HCT116 (cell line): Measurements from ENCODE around the gene ELAVL2. TPM values are rescaled to one million over a fixed set of nuclear protein-coding genes. Genes with fewer than 3 reads are reported as not detected.

Source experiments
- ATAC-seq: fragments of 200-7000 bp; cut with Tn5 transposase; 2 replicates; pipeline ENCODE4 v1.9.1; 2020; ENCODE audit warnings: mild to moderate bottlenecking, moderate library complexity
- BruUV-seq: library from RNA; stranded (reverse); fragments of 400-500 nt; replicated peaks from 2 replicates; lab custom pipeline; 2021; lab: Mats Ljungman, UMichigan
- CTCF ChIA-PET: fragments of 300-600 bp; sonication (Branson Sonifier 250); formaldehyde crosslinking; loops from one replicate; lab custom pipeline; 2021; ENCODE audit warnings: antibody characterized with exemption; lab: Charles Lee
- POLR2A ChIA-PET: fragments of 300-600, 350-600 bp; sonication (Branson Sonifier 250); formaldehyde crosslinking; loops from one replicate; lab custom pipeline; 2021; ENCODE audit warnings: antibody characterized with exemption; lab: Charles Lee
- RAD21 ChIA-PET, 2 experiments: fragments of 300-600 bp; sonication (Branson Sonifier 250); formaldehyde crosslinking; loops; one replicate each; lab custom pipeline; 2023; ENCODE audit warnings: low total read pairs in 2 of 2; ENCODE audit not compliant: uncharacterized antibody in 2 of 2, unreplicated experiment in 2 of 2, low non-redundant PET in 1 of 2; lab: Charles Lee
- DNase-seq: peaks from one replicate; pipeline ENCODE4 v3.0.0-alpha.2; 2010; ENCODE audit warnings: low read depth, low spot score
- H2AFZ ChIP-seq: fragments of 200-600 bp; shearing (Covaris generic), sonication (generic); 2 replicates; pipeline ENCODE4 v1.6.1; 2017; ENCODE audit warnings: low read depth, mixed run types, mixed read lengths, antibody characterized with exemption, low read length; ENCODE audit not compliant: poor library complexity, severe bottlenecking
- H3K27ac ChIP-seq: 2 replicates; pipeline ENCODE4 v1.5.1; 2012; ENCODE audit warnings: low read depth, low read length
- H3K27me3 ChIP-seq: fragments of 200-600 bp; sonication (generic); 2 replicates; pipeline ENCODE4 v1.6.1; 2016; ENCODE audit warnings: mixed run types, low read length, mixed read lengths; ENCODE audit not compliant: insufficient read depth
- H3K36me3 ChIP-seq, 2 experiments: fragments of 200-500 bp in 1 of 2; fragments of 200-600 bp in 1 of 2; sonication (Bioruptor generic) in 1 of 2; sonication (generic) in 1 of 2; 2 replicates each; pipeline versions ENCODE4 v1.5.1 to v1.6.1; 2014 to 2016; ENCODE audit warnings: low read length in 2 of 2, inconsistent platforms in 1 of 2, mixed read lengths in 1 of 2, mixed run types in 1 of 2; ENCODE audit not compliant: insufficient read depth in 2 of 2, control insufficient read depth in 1 of 2
- H3K4me1 ChIP-seq, 2 experiments: fragments of 200-600 bp in 1 of 2; sonication (generic) in 1 of 2; 2 replicates each; pipeline versions ENCODE4 v1.5.1 to v1.6.1; 2012 to 2017; ENCODE audit warnings: low read length in 2 of 2, inconsistent platforms in 1 of 2, mild to moderate bottlenecking in 1 of 2, mixed read lengths in 1 of 2, mixed run types in 1 of 2, moderate library complexity in 1 of 2; ENCODE audit not compliant: insufficient read depth in 2 of 2, control insufficient read depth in 1 of 2
- H3K4me2 ChIP-seq: fragments of 200-600 bp; sonication (generic); 2 replicates; pipeline ENCODE4 v1.6.1; 2017; ENCODE audit warnings: mixed run types, low read length, mixed read lengths
- H3K4me3 ChIP-seq, 2 experiments: fragments of 200-600 bp in 1 of 2; sonication (generic) in 1 of 2; replicated peaks in 1 of 2; 2 replicates each; pipeline ENCODE4 v1.5.1; 2011 to 2016; ENCODE audit warnings: low read length in 2 of 2, control low read depth in 1 of 2, low read depth in 1 of 2, mild to moderate bottlenecking in 1 of 2, mixed read lengths in 1 of 2, mixed run types in 1 of 2
- H3K79me2 ChIP-seq: fragments of 200-600 bp; sonication (generic); 2 replicates; pipeline ENCODE4 v1.6.1; 2017; ENCODE audit warnings: mild to moderate bottlenecking, mixed run types, low read length, moderate library complexity, mixed read lengths; ENCODE audit not compliant: insufficient read depth
- H3K9ac ChIP-seq: fragments of 200-600 bp; sonication (generic); 2 replicates; pipeline ENCODE4 v1.6.1; 2016; ENCODE audit warnings: low read length, mixed read lengths
- H3K9me2 ChIP-seq: fragments of 200-600 bp; sonication (generic), shearing (Covaris generic); 2 replicates; pipeline ENCODE4 v1.6.1; 2017; ENCODE audit warnings: mixed run types, mild to moderate bottlenecking, moderate library complexity; ENCODE audit not compliant: insufficient read depth
- H3K9me3 ChIP-seq, 2 experiments: fragments of 200-500 bp in 1 of 2; fragments of 200-600 bp in 1 of 2; sonication (Bioruptor generic) in 1 of 2; sonication (generic) in 1 of 2; 2 replicates each; pipeline ENCODE4 v1.6.1; 2014 to 2017; ENCODE audit warnings: low read length in 2 of 2, mixed read lengths in 2 of 2, inconsistent platforms in 1 of 2, low read depth in 1 of 2, mild to moderate bottlenecking in 1 of 2, mixed run types in 1 of 2, moderate library complexity in 1 of 2; ENCODE audit not compliant: control insufficient read depth in 1 of 2, insufficient read depth in 1 of 2
- H4K20me1 ChIP-seq: fragments of 200-600 bp; sonication (generic), shearing (Covaris generic); 2 replicates; pipeline ENCODE4 v1.6.1; 2017; ENCODE audit warnings: mixed run types, mild to moderate bottlenecking, moderate library complexity; ENCODE audit not compliant: insufficient read depth
- CBX3 ChIP-seq: IDR thresholded peaks from 2 replicates; pipeline ENCODE4 v1.6.1; 2012; ENCODE audit warnings: low read depth
- CEBPB ChIP-seq: IDR thresholded peaks from 2 replicates; pipeline ENCODE4 v1.6.1; 2012; ENCODE audit warnings: low read depth
- EGR1 ChIP-seq: IDR thresholded peaks from 2 replicates; pipeline ENCODE4 v1.6.1; 2012; ENCODE audit warnings: low read depth
- EZH2 ChIP-seq: fragments of 200-600 bp; sonication (generic); IDR thresholded peaks from 2 replicates; pipeline ENCODE4 v1.6.1; 2017; ENCODE audit warnings: antibody characterized with exemption, mixed run types
- FOSL1 ChIP-seq: IDR thresholded peaks from 2 replicates; pipeline ENCODE4 v1.6.1; 2012; ENCODE audit warnings: low read depth
- JUND ChIP-seq: IDR thresholded peaks from 2 replicates; pipeline ENCODE4 v1.6.1; 2012
- POLR2A ChIP-seq: IDR thresholded peaks from 2 replicates; pipeline ENCODE4 v1.7.0; 2011; ENCODE audit warnings: borderline replicate concordance; ENCODE audit not compliant: insufficient read depth, insufficient read length; ENCODE audit errors: extremely low read depth
- SIN3A ChIP-seq: IDR thresholded peaks from 2 replicates; pipeline ENCODE4 v1.6.1; 2012; ENCODE audit warnings: low read depth
- SP1 ChIP-seq: IDR thresholded peaks from 2 replicates; pipeline ENCODE4 v1.6.1; 2012; ENCODE audit warnings: low read depth
- ZFX ChIP-seq: fragments of 450-650 bp; IDR thresholded peaks from 2 replicates; pipeline ENCODE4 v1.6.1; 2017
- intact Hi-C: fragments of 100-400 bp; cut with micrococcal nuclease; formaldehyde crosslinking; loops from 2 replicates; pipeline ENCODE4 v1.10.0; 2022
- total RNA-seq: library from RNA; stranded (reverse); gene quantifications from one replicate; pipeline ENCODE4 v1.2.1, GENCODE V29; 2021; ENCODE audit not compliant: unreplicated experiment
- TF ChIP-seq, protein P1 (sequence below): IDR thresholded peaks from 2 replicates; pipeline ENCODE4 v1.6.1; 2012; ENCODE audit warnings: low read depth
- TF ChIP-seq, protein P2 (sequence below), 3 experiments: fragments of 200-600 bp in 1 of 3; sonication (generic) in 1 of 3; IDR thresholded peaks in 2 of 3; conservative IDR thresholded peaks in 1 of 3; 2 replicates each; pipeline ENCODE4 v1.5.1; 2012 to 2017; ENCODE audit warnings: low read depth in 2 of 3, low read length in 2 of 3, antibody characterized with exemption in 1 of 3, borderline replicate concordance in 1 of 3, control low read depth in 1 of 3, mild to moderate bottlenecking in 1 of 3, mixed read lengths in 1 of 3, mixed run types in 1 of 3, moderate library complexity in 1 of 3; ENCODE audit not compliant: insufficient read depth in 1 of 3

ELAVL2 gene
- total RNA-seq, 1 experiment from 2014 or later: not detected

DNA sequence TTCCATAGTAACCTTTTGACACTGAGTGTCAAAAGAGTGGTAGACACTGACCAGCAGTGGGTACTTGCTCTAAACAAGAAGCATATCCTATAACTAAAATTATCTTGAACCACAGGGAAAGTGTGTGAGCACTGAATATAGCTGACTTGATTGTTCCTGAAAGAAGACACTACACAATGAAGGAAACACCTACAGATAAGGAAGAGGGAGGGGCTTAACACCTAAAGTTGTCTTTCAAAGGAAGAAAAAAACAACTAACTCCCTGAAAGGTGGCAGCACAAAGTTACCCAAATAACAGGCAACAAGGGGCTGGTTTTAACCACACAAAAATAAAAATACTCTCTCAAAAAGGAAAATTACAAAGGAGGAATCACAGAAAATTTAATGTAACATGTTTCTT, 6.6 kb downstream of the ELAVL2 start:
- intact Hi-C loops: no loop called here

More for the DNA sequence above, 6.6 kb downstream of the ELAVL2 start:
- H3K4me3 ChIP-seq: no peak overlapping the region
- ATAC-seq: no peak
- no peak overlapping the region for H3K27ac ChIP-seq
- CTCF ChIA-PET: no interaction called here
- no peaks in the 10 kb centered on the region for H3K27me3 ChIP-seq
- no peaks in the 10 kb centered on the region for H3K9me2 ChIP-seq
- no peaks in the 10 kb centered on the region for H3K4me1 ChIP-seq
- no peaks in the 10 kb centered on the region; a peak in 1 of 4 replicates for H3K36me3 ChIP-seq
- POLR2A ChIA-PET: no interaction called here
- H3K9me3 ChIP-seq: peaks cover 9 to 16% of the 10 kb centered on the region in 2 experiments; a peak in 2 of 4 replicates
- no peak for TF ChIP-seq CEBPB
- TF ChIP-seq ZFX: no peak
- TF ChIP-seq SIN3A: no peak
- no peak for TF ChIP-seq FOSL1
- no peak for TF ChIP-seq CBX3
- TF ChIP-seq EGR1: no peak
- TF ChIP-seq SP1: no peak
- TF ChIP-seq, protein P1, sequence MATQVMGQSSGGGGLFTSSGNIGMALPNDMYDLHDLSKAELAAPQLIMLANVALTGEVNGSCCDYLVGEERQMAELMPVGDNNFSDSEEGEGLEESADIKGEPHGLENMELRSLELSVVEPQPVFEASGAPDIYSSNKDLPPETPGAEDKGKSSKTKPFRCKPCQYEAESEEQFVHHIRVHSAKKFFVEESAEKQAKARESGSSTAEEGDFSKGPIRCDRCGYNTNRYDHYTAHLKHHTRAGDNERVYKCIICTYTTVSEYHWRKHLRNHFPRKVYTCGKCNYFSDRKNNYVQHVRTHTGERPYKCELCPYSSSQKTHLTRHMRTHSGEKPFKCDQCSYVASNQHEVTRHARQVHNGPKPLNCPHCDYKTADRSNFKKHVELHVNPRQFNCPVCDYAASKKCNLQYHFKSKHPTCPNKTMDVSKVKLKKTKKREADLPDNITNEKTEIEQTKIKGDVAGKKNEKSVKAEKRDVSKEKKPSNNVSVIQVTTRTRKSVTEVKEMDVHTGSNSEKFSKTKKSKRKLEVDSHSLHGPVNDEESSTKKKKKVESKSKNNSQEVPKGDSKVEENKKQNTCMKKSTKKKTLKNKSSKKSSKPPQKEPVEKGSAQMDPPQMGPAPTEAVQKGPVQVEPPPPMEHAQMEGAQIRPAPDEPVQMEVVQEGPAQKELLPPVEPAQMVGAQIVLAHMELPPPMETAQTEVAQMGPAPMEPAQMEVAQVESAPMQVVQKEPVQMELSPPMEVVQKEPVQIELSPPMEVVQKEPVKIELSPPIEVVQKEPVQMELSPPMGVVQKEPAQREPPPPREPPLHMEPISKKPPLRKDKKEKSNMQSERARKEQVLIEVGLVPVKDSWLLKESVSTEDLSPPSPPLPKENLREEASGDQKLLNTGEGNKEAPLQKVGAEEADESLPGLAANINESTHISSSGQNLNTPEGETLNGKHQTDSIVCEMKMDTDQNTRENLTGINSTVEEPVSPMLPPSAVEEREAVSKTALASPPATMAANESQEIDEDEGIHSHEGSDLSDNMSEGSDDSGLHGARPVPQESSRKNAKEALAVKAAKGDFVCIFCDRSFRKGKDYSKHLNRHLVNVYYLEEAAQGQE: no peak
- no peak for TF ChIP-seq EZH2
- TF ChIP-seq, protein P2, sequence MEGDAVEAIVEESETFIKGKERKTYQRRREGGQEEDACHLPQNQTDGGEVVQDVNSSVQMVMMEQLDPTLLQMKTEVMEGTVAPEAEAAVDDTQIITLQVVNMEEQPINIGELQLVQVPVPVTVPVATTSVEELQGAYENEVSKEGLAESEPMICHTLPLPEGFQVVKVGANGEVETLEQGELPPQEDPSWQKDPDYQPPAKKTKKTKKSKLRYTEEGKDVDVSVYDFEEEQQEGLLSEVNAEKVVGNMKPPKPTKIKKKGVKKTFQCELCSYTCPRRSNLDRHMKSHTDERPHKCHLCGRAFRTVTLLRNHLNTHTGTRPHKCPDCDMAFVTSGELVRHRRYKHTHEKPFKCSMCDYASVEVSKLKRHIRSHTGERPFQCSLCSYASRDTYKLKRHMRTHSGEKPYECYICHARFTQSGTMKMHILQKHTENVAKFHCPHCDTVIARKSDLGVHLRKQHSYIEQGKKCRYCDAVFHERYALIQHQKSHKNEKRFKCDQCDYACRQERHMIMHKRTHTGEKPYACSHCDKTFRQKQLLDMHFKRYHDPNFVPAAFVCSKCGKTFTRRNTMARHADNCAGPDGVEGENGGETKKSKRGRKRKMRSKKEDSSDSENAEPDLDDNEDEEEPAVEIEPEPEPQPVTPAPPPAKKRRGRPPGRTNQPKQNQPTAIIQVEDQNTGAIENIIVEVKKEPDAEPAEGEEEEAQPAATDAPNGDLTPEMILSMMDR (IDR thresholded peaks at IDR 0.05 in 2 of 3, conservative IDR thresholded peaks at IDR 0.05 in 1 of 3; ENCODE audit: borderline replicate concordance in 1 of 3, insufficient read depth in 1 of 3, low read depth in 2 of 3, low read length in 2 of 3): no peak
- TF ChIP-seq JUND: no peak
- TF ChIP-seq POLR2A: no peak
- H3K4me2 ChIP-seq: no peak overlapping the region
- no peaks in the 10 kb centered on the region for H4K20me1 ChIP-seq
- H3K9ac ChIP-seq: no peak overlapping the region
- H3K79me2 ChIP-seq: no peaks in the 10 kb centered on the region
- RAD21 ChIA-PET: no interaction called here
- DNase-seq: no peak
- BruUV-seq: no TSS peak
- H2AFZ ChIP-seq: no peak overlapping the region
